Right ventricle myocardium inferior (tissue), 1 donor: Measurements from ENCODE around the gene CASP6. TPM values are rescaled to one million over a fixed set of nuclear protein-coding genes. Genes with fewer than 3 reads are reported as not detected.
A peak's percentile ranks its signal among the peaks of the same experiment; 100 is the strongest.

Source experiments
- ATAC-seq: fragments of 200-7000 bp; cut with Tn5 transposase; one replicate; pipeline ENCODE4 v1.9.1; 2020; ENCODE audit warnings: mild to moderate bottlenecking, moderate library complexity
- DNase-seq: peaks from one replicate; pipeline ENCODE4 v3.0.0; 2021; ENCODE audit errors: missing footprints
- intact Hi-C: fragments of 100-400 bp; cut with DNase I; formaldehyde crosslinking; loops from one replicate; pipeline ENCODE4 v1.11.0; 2022
- long read RNA-seq: library from polyadenylated mRNA; unstranded; transcript quantifications from one replicate; pipeline ENCODE4 v2.0.0, GENCODE V29; 2021
- total RNA-seq: library from RNA; stranded (reverse); fragmentation: NEBNext Ultra II Directional; extraction: Animal tissue kit (Norgen Biotek cat#: 25700); gene quantifications from one replicate; pipeline ENCODE4 v1.2.1, GENCODE V29; 2021
- donor health status: DM: no; HTN: yes; CAD: no; lungs with severe emphysema.

Gene CASP6
- 8.9 TPM for total RNA-seq
- long read RNA-seq, partial matches to known transcripts: 0 of 5 reads
- long read RNA-seq, other reads (novel, unspliced or antisense): 1 of 5 reads

DNA sequence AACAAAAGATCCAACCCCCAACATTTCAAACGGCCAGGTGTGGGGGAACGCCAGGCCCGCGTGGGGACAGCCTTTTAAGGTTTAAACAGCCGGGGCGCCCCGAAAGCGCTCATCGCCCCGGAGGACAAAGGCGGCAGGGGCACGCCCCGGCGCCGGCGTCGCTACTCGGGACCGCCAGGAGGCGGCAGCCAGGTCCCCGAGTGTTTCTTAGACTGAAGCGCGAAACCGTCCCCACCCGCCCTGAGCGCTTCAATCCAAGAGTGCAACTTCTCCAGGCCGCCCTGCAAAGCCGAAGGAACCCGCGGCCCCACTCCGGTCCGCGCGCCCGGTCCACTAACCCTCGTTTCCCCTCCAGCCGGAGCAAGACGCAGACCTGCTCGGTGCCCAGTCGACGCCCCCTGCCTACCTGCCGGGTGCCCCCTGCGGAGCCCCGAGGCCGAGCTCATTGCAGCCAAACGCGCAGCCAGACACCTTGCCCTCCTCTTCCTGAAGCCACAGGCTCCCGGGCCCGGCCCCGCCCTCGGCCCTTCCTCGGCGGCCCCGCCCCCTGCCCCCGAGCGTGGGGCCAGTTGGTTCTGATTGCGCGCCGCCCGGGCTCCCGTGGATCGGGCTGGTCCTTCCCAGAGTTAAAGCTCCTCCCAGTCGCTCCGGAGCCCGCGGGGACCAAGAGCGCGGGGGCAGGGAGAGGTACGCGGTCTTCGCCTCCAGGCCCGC lies at the start of gene CASP6:
Gene CASP6, minus strand, starts transcription at position 496 of the 714 bp plus-strand sequence. Its CDS starts 50 bp downstream, at position 446.
- intact Hi-C loops: loop anchor here (2.0 to 10.0 kb wide), 4 partner anchors 28 to 271 kb away; partner anchors contain the start of genes GAR1, MCUB, PLA2G12A and SEC24B
- peak; percentile 99 for ATAC-seq
- DNase-seq: peak; percentile 96

DNA sequence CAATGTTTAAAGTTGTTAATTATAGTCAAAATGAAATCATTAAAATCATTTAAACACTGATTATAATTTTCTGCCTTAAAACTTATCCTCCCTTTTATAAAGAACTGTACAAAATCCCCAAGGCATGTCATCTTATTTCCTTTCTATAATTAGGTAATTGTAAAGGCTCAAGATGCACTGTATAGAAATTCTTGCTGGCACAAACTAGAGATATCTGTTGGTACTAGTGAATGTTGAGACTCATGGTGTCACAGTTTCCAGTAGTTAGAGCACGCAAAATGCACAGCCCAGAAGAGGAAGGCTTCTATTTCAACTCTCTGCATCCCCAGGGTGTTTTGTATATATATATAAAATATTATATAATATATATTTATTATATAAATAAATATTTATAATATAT lies 49.3 kb upstream of the CASP6 start:
- DNase-seq (no peak), ATAC-seq (no peak)
- intact Hi-C loops: no loop called here

DNA sequence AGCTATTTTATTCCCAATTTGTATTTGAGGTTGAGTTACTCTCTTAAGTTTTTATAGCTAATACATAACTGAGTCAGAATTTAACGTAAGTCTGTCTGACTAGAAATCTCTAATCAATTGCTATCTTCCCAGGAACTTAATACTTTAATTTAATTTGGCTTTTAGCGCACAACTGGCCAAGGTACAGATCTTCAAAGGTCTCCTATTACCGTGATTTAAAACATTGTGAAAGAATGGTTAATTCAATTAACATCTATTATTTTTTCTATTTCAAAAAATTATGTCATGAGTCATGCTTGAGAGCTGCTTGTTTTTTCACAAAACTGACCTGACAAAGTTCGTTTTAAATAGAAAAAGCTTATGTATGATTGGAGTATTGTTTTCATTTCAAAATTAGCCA lies 48.6 kb upstream of the CASP6 start:
- intact Hi-C loops: no loop called here
- ATAC-seq: no peak

GRCh38 chr4:109750652-109751244 lies 47.5 kb upstream of the CASP6 start:
- ATAC-seq: no peak
- no peak for DNase-seq
- intact Hi-C loops: no loop called here

More for the DNA sequence above, 48.6 kb upstream of the CASP6 start:
- DNase-seq: no peak

- DNase-seq: no peak
- intact Hi-C loops: no loop called here
- ATAC-seq: no peak
These were observed 46.3 kb upstream of the CASP6 start for GRCh38 chr4:109749388-109750082.

DNA sequence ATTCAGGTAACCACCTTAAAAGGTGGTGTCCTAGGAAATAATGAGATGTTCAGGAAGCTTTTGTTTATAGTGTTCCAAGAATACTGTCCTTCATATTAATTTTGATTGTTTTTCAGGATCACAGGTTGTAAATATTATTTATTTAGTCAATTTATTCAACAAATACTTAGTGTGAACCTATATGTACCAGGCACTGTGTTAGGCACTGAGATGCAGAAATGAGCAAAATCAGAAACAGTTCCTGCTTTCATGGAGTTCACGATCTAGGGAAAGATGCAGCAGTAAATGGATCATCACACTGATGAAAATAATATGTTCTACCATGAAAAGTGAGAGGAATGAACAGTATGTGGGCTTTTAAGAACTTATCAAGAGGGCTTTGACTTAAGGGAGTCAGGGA lies 44.9 kb upstream of the CASP6 start:
- DNase-seq: no peak
- no peak for ATAC-seq
- intact Hi-C loops: no loop called here

DNA sequence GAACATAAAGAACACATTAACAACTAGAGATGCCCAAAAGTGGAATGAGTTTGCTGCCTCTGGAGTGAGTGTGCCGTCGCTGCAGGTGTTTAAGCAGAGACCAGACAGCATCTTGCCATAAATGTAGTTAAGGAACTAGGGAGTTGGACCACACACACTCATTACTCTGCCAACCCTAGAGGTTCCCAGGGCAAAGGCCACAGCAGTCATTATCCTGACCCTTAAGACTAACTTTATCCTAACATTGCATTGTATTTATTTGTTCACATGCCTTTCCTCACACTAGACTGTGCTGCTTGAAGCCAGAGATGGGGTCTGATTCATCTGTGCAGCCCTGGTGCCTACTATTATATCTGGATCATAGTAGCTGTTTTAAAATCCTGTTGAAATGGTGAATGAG lies 43.5 kb upstream of the CASP6 start:
- ATAC-seq (no peak), DNase-seq (no peak)
- intact Hi-C loops: no loop called here

GRCh38 chr4:109745830-109746229 lies 42.6 kb upstream of the CASP6 start:
- DNase-seq (no peak), ATAC-seq (no peak)
- intact Hi-C loops: no loop called here

DNA sequence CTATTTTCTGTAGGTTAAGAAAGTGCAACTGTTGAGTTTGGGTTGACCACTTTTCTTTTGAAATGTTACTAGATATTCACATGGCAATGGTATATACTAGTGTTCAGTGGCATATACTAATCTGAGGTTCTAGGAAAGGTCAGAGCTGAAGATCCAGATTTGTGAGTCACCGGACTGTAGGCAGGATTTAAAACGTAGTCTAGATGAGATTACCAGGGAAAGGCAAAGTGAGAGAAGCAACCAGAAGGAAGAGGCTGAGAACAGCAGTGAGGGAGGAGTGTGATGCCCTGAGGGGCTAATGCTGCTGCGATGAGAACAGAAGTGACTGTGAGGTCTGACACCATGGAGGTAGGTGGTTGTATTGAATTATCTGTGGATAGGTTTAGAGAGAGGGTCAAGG lies 36.3 kb upstream of the CASP6 start:
- no peak for ATAC-seq
- intact Hi-C loops: no loop called here
- DNase-seq: no peak

GRCh38 chr4:109738104-109738872 lies 35.0 kb upstream of the CASP6 start:
- DNase-seq (no peak), ATAC-seq (no peak)
- intact Hi-C loops: no loop called here

DNA sequence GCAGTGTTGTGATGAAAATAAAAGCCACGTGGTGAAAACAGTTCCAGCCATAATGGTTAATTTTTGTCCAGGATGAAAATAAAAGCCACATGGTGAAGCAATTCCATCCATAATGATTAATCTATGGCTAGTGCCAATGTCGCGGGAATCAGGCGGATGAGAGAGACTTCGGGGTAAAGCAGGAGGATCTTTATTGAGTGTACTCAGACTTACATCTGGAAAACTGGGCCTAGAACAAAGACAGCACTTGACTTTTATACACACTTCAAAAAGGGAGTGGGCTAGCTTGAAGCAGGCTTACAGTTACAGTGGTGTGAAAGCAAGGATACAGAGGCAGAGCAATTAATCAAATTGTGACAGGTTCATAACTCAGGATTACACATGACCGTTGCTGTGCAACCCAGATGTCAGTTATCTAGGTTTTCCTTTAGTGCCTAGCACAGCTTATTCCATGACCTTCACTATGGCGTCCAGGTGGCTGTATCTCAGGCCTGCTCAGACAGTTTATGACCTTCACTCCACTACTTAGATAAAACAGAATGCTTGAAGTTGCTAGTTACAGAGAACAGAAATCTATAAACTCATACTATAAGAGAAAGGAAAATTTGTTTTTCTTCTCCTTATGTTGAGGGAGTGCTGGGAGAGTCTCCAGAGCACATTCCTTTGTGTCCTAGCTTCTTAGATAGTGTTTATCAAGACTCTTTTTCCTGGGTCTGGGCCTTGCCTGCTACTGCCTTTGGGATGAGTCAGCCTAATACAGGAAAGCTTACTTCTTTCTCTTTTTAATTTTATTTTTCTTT lies 32.5 kb upstream of the CASP6 start:
- intact Hi-C loops: no loop called here
- DNase-seq (no peak), ATAC-seq (no peak)

DNA sequence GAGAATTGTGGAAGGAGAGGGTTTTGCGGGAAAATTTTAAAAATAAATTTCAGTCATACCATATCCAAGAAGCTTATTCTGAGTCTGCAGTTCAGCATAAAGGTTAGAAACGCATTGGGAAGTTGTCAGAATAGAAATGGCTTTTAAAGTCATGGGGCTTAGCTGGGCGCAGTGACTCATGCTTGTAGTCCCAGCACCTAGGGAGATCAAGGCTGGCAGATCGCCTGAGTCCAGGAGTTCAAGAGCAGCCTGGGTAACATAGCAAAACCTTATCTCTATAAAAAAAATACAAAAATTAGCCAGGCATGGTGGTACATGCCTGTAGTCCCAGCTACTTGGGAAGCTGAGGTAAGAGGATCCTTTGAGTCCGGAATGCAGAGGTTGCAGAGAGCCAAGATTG lies 30.5 kb upstream of the CASP6 start:
- intact Hi-C loops: no loop called here
- no peak for DNase-seq
- no peak for ATAC-seq

DNA sequence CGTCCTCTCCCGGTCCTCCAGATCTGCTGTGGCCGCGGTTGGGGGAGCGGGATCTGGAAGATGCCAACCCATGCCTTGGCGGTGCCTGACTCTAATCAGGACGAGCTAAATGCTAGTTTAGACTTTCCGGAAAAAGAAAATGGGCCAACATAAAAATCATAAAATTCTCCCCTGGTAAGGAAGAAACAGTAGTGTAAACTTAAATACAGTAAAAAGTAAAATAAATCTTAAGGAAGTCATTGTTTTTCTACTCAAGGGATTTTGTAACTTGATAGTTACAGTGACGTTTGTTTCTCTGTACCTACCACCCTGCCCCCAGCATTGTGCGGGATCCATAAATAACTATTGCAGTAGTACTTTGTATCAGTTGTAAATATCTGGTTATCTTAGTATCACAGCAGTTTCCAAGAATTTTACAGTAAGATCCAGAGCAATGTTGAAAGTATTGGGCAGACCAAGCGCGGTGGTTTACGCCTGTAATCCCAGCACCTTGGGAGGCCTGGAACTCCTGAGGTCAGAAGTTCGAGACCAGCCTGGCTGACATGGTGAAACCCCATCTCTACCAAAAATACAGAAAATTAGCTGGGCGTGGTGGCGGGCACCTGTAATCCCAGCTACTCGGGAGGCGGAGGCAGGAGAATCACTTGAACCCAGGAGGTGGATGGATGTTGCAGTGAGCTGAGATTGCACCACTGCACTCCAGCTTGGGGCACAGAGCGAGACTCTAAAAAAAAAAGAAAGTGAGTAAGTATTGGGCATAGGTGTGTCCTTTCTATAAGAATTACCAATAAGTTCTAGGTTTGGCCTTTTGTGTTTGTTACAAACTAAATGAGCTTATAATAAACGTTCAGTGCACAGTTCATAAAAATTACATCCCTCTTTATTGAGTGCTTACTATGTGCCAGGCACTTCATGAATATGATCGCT lies 27.6 kb upstream of the CASP6 start:
- intact Hi-C loops: loop anchor here (1.0 to 2.0 kb wide), 2 partner anchors 28 to 84 kb away; partner anchors contain the start of genes CASP6 and GAR1
- ATAC-seq (no peak), DNase-seq (no peak)

DNA sequence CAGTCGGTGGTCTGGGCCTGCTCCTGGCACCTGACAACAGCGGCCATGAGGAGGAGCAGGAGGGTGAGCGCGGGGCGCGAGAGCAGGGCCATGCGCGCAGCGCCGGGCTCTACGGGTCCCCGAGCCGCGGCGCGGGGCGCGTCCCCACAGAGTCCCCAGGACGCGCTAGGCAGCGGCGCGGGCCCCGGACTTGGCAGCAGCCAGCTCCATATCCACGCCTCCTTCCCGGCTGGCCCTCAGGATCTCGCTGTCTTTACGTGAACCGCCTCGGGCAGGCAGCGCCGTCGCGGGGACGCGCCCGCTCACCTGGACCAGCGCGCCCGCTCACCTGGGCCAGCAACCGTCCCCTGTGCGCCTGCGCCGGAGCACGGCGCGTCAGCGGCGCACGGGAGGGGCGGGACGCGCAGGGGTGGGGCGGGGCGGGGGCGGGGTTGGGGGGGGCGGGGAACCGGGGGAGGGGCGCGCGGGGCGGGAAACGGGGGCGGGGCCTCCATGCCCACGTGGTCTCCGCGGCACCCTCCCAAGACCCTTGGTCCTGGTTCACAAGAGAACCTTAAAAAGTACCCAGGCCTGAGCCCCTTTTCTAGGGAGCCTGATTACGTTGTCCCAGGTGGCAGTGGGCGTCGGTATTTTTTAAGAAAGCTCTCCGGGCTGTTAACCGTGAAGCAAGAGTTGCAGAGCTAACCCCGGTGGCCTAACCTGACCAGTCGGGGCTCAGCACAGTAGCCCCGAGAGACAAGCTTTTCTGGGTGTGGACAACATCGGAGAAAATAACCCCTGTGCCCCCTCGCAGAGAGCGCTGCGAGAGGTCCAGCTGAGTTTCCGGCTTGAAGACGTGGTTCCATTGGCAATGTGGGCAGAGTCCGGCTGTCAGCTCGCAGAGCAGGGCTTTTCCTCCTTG lies 26.7 kb upstream of the CASP6 start, which contains the start of gene PLA2G12A:
Gene PLA2G12A, minus strand, starts transcription at position 353 of the 901 bp plus-strand sequence. Its CDS starts 261 bp downstream, at position 92.
- ATAC-seq (peak; percentile 97), DNase-seq (peak; percentile 87)
- intact Hi-C loops: loop anchor here (1.0 to 2.0 kb wide), 2 partner anchors 27 to 85 kb away; partner anchors contain the start of genes CASP6 and GAR1

GRCh38 chr4:109729117-109729717 lies 26.0 kb upstream of the CASP6 start:
- DNase-seq: no peak

DNA sequence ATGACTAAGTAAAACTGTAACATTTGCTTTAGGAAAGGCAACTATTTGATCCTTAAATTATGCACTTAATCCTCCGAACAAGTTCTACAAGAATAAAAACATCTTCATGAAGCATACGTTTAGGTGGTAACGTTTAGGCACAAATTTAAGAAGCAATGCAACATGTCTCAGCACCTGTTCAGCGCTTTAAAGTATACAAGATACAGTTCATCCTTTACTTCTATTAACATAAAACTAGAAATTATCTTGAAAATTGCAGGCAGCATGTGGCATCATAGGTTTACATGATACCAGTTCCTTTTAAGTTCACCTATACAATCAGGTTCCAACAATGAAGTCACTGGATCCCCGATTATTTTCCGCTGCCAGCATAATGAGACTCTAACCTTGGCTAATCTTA lies 25.1 kb upstream of the CASP6 start:
- no peak for ATAC-seq
- DNase-seq: no peak
- intact Hi-C loops: no loop called here

More at GRCh38 chr4:109729117-109729717, 26.0 kb upstream of the CASP6 start:
- intact Hi-C loops: no loop called here
- no peak for ATAC-seq
